ENCODE measurements around the gene STEAP3. TPM values are rescaled to one million over a fixed set of nuclear protein-coding genes. Genes with fewer than 3 reads are reported as not detected.

The STEAP3 gene
- total and polyA plus RNA-seq, 2 donors (not counting 1 experiment from before 2014, with no cell fraction given) = 1.1 to 1.6 TPM

DNA sequence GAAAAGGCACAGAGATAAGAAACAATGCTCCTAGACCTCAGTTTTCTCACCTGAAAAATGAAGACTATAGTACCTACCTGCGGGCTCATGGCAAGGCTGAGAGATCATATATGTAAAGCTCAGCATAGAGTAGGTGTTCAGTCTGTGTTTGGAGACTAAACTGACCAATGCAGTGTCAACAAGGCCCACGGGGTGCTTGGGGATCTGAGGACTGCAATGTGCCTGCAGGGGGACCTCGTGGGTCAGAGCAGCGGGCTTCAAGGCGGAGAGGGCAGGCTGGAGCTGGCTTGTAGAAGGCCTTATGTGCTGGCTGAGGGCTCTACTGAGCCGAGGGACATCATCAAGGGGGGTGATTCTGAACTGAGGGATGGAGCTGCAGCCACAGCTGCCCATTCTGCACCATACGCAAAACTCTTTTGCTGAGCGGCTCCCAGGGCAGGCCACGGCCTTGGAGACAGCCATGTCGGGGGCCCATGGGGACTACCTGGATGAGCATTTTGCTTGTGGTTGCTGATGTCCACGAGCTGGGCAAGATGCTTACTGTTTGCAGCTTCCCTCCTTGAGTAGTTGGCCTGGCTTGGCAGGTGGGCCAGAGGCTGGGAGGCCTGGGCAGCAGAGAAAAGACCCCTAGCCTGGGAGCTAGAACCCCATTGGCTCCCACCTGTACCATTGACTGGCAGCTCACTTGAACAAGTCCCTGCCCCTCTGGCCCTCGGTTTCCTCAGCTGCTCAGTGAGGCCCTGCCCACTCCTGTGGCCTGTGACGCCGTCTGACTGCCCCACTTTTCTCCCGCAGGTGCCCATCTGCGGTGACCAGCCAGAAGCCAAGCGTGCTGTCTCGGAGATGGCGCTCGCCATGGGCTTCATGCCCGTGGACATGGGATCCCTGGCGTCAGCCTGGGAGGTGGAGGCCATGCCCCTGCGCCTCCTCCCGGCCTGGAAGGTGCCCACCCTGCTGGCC, 23.5 kb downstream of the STEAP3 start:
- Histone ChIP-seq H4K20me1 (ENCODE audit: control insufficient read depth, insufficient read depth, low read length, poor library complexity, severe bottlenecking) (no peaks in the 10 kb centered on the region), H3K9ac (ENCODE audit: low read length) (no peak overlapping the region), H3K9me3 (ENCODE audit: control extremely low read depth in 1 of 3, control insufficient read depth in 2 of 3, insufficient read depth in 1 of 3, low read length in 2 of 3) (peaks cover 0 to 11% (median 0%) of the 10 kb centered on the region in 3 donors), H3K4me2 (replicated peaks; ENCODE audit: low read depth, low read length, poor library complexity, severe bottlenecking) (no peak overlapping the region), H2AFZ (ENCODE audit: insufficient read depth, low read depth, low read length, poor library complexity, severe bottlenecking) (no peak overlapping the region), H3K4me3 (ENCODE audit: control extremely low read depth in 1 of 5, extremely low read depth in 1 of 5, insufficient read depth in 1 of 5, low read depth in 2 of 5, low read length in 4 of 5) (no peak overlapping the region), H3K27ac (ENCODE audit: low read length in 2 of 2) (no peak overlapping the region), H3K27me3 (replicated peaks in 1 of 4; ENCODE audit: control extremely low read depth in 1 of 4, control insufficient read depth in 3 of 4, insufficient read depth in 4 of 4, low read length in 3 of 4) (no peaks in the 10 kb centered on the region), H3K36me3 (replicated peaks in 1 of 2; ENCODE audit: control extremely low read depth in 1 of 2, control insufficient read depth in 1 of 2, extremely low read depth in 1 of 2, insufficient read depth in 2 of 2, low read length in 1 of 2) (no peaks in the 10 kb centered on the region), H3K4me1 (ENCODE audit: control insufficient read depth in 2 of 2, insufficient read depth in 2 of 2, low read length in 2 of 2) (no peaks in the 10 kb centered on the region), H3K79me2 (ENCODE audit: control insufficient read depth, insufficient read depth, low read length) (no peaks in the 10 kb centered on the region)
- Mint-ChIP-seq H3K9me3 (ENCODE audit: insufficient read depth) (no peaks in the 10 kb centered on the region), H3K27ac (no peak overlapping the region), H3K27me3 (no peaks in the 10 kb centered on the region), H3K4me3 (no peak overlapping the region), H3K4me1 (no peaks in the 10 kb centered on the region)
- intact Hi-C loops (cut with micrococcal nuclease) = no loop called here
- no peak for ATAC-seq (ENCODE audit: low read depth)
- POLR2A ChIA-PET = no interaction called here
- CTCF ChIA-PET = no interaction called here
- 88% methylated on average over 23 of the region's 24 CpGs for WGBS (ENCODE audit: insufficient coverage)
- no peak for DNase-seq
- TF ChIP-seq EZH2 (IDR thresholded peaks at IDR 0.05; ENCODE audit: borderline replicate concordance, insufficient read depth, low read depth, low read length, poor library complexity, severe bottlenecking) = no peak
- TF ChIP-seq, protein P1, sequence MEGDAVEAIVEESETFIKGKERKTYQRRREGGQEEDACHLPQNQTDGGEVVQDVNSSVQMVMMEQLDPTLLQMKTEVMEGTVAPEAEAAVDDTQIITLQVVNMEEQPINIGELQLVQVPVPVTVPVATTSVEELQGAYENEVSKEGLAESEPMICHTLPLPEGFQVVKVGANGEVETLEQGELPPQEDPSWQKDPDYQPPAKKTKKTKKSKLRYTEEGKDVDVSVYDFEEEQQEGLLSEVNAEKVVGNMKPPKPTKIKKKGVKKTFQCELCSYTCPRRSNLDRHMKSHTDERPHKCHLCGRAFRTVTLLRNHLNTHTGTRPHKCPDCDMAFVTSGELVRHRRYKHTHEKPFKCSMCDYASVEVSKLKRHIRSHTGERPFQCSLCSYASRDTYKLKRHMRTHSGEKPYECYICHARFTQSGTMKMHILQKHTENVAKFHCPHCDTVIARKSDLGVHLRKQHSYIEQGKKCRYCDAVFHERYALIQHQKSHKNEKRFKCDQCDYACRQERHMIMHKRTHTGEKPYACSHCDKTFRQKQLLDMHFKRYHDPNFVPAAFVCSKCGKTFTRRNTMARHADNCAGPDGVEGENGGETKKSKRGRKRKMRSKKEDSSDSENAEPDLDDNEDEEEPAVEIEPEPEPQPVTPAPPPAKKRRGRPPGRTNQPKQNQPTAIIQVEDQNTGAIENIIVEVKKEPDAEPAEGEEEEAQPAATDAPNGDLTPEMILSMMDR (IDR thresholded peaks at IDR 0.05) = no peak

DNA sequence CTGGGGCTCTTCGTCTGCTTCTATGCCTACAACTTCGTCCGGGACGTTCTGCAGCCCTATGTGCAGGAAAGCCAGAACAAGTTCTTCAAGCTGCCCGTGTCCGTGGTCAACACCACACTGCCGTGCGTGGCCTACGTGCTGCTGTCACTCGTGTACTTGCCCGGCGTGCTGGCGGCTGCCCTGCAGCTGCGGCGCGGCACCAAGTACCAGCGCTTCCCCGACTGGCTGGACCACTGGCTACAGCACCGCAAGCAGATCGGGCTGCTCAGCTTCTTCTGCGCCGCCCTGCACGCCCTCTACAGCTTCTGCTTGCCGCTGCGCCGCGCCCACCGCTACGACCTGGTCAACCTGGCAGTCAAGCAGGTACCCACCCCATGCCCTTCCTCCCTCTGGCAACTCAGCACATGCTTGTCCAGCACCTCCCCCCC, 24.2 kb downstream of the STEAP3 start:
- Histone ChIP-seq H3K4me3 (ENCODE audit: control extremely low read depth in 1 of 5, extremely low read depth in 1 of 5, insufficient read depth in 1 of 5, low read depth in 2 of 5, low read length in 4 of 5) (no peak overlapping the region), H3K9me3 (ENCODE audit: control extremely low read depth in 1 of 3, control insufficient read depth in 2 of 3, insufficient read depth in 1 of 3, low read length in 2 of 3) (peaks cover 0 to 11% (median 0%) of the 10 kb centered on the region in 3 donors), H3K27me3 (replicated peaks in 1 of 4; ENCODE audit: control extremely low read depth in 1 of 4, control insufficient read depth in 3 of 4, insufficient read depth in 4 of 4, low read length in 3 of 4) (no peaks in the 10 kb centered on the region), H3K27ac (ENCODE audit: low read length in 2 of 2) (no peak overlapping the region), H3K4me2 (replicated peaks; ENCODE audit: low read depth, low read length, poor library complexity, severe bottlenecking) (no peak overlapping the region), H3K9ac (ENCODE audit: low read length) (no peak overlapping the region), H2AFZ (ENCODE audit: insufficient read depth, low read depth, low read length, poor library complexity, severe bottlenecking) (no peak overlapping the region), H3K36me3 (replicated peaks in 1 of 2; ENCODE audit: control extremely low read depth in 1 of 2, control insufficient read depth in 1 of 2, extremely low read depth in 1 of 2, insufficient read depth in 2 of 2, low read length in 1 of 2) (no peaks in the 10 kb centered on the region), H4K20me1 (ENCODE audit: control insufficient read depth, insufficient read depth, low read length, poor library complexity, severe bottlenecking) (no peaks in the 10 kb centered on the region), H3K79me2 (ENCODE audit: control insufficient read depth, insufficient read depth, low read length) (no peaks in the 10 kb centered on the region), H3K4me1 (ENCODE audit: control insufficient read depth in 2 of 2, insufficient read depth in 2 of 2, low read length in 2 of 2) (no peaks in the 10 kb centered on the region)
- 96% methylated on average over 29 of the region's 29 CpGs for WGBS (ENCODE audit: insufficient coverage)
- H3K9me3 Mint-ChIP-seq (ENCODE audit: insufficient read depth) = no peaks in the 10 kb centered on the region
- H3K4me3 Mint-ChIP-seq = no peak overlapping the region
- H3K27ac Mint-ChIP-seq = no peak overlapping the region
- POLR2A ChIA-PET = no interaction called here
- ATAC-seq (ENCODE audit: low read depth) (no peak), DNase-seq (no peak)
- no peaks in the 10 kb centered on the region for H3K27me3 Mint-ChIP-seq
- CTCF ChIA-PET = no interaction called here
- intact Hi-C loops (cut with micrococcal nuclease) = no loop called here
- no peak for TF ChIP-seq EZH2 (IDR thresholded peaks at IDR 0.05; ENCODE audit: borderline replicate concordance, insufficient read depth, low read depth, low read length, poor library complexity, severe bottlenecking)
- TF ChIP-seq, protein P1 (IDR thresholded peaks at IDR 0.05) = no peak
- H3K4me1 Mint-ChIP-seq = no peaks in the 10 kb centered on the region

All from B cell (primary cell).